Measurements from ENCODE around the gene MLIP. TPM values are rescaled to one million over a fixed set of nuclear protein-coding genes. Genes with fewer than 3 reads are reported as not detected.

MLIP gene
- total and polyA plus RNA-seq, 4 donors: 2.0 to 6.0 (median 3.2) TPM

- H3K9ac ChIP-seq (ENCODE audit: low read depth in 1 of 2, low read length in 2 of 2): no peak overlapping the region
- WGBS: 93% methylated on average over 4 of the region's 4 CpGs
- no peak for DNase-seq (ENCODE audit: low spot score)
These were observed 141.7 kb downstream of the MLIP start for GRCh38 chr6:54252916-54253315.

GRCh38 chr6:54254886-54255285 is 143.6 kb downstream of the MLIP start:
- Histone ChIP-seq H3K9me3 (ENCODE audit: control insufficient read depth in 4 of 4, low read length in 3 of 4) (no peaks in the 10 kb centered on the region), H3K4me1 (ENCODE audit: control insufficient read depth in 4 of 4, insufficient read depth in 4 of 4, low read length in 3 of 4) (no peaks in the 10 kb centered on the region), H3K27me3 (ENCODE audit: control insufficient read depth in 4 of 4, insufficient read depth in 4 of 4, low read length in 3 of 4) (no peaks in the 10 kb centered on the region), H3K27ac (ENCODE audit: low read depth in 1 of 2, low read length in 2 of 2) (no peak overlapping the region), H3K36me3 (ENCODE audit: control insufficient read depth in 4 of 4, insufficient read depth in 3 of 4, low read depth in 1 of 4, low read length in 3 of 4) (no peaks in the 10 kb centered on the region), H3K9ac (ENCODE audit: low read depth in 1 of 2, low read length in 2 of 2) (no peak overlapping the region), H3K4me3 (ENCODE audit: low read depth in 1 of 3, low read length in 3 of 3) (no peak overlapping the region)
- no peak for DNase-seq (ENCODE audit: low spot score)
- TF ChIP-seq JUND (IDR thresholded peaks at IDR 0.05) (no peak), RAD21 (IDR thresholded peaks at IDR 0.05) (no peak), EGR1 (IDR thresholded peaks at IDR 0.05; ENCODE audit: low read depth in 2 of 2) (no peak), REST (IDR thresholded peaks at IDR 0.05) (no peak), HNF4G (IDR thresholded peaks at IDR 0.05) (no peak), FOXA2 (IDR thresholded peaks at IDR 0.05) (no peak), SP1 (IDR thresholded peaks at IDR 0.05) (no peak), HNF4A (conservative IDR thresholded peaks at IDR 0.05) (no peak), TAF1 (conservative IDR thresholded peaks at IDR 0.05) (no peak), CTCF (IDR thresholded peaks at IDR 0.05; ENCODE audit: low read depth, low read length, missing input control) (no peak), GABPA (IDR thresholded peaks at IDR 0.05 in 1 of 2, conservative IDR thresholded peaks at IDR 0.05 in 1 of 2) (no peak), FOXA1 (IDR thresholded peaks at IDR 0.05) (no peak), RXRA (IDR thresholded peaks at IDR 0.05) (no peak), YY1 (IDR thresholded peaks at IDR 0.05) (no peak), NR2F2 (IDR thresholded peaks at IDR 0.05) (no peak), MAX (IDR thresholded peaks at IDR 0.05) (no peak)
- TF ChIP-seq, protein P1, sequence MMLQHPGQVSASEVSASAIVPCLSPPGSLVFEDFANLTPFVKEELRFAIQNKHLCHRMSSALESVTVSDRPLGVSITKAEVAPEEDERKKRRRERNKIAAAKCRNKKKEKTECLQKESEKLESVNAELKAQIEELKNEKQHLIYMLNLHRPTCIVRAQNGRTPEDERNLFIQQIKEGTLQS (IDR thresholded peaks at IDR 0.05): no peak
- TF ChIP-seq, protein P2, sequence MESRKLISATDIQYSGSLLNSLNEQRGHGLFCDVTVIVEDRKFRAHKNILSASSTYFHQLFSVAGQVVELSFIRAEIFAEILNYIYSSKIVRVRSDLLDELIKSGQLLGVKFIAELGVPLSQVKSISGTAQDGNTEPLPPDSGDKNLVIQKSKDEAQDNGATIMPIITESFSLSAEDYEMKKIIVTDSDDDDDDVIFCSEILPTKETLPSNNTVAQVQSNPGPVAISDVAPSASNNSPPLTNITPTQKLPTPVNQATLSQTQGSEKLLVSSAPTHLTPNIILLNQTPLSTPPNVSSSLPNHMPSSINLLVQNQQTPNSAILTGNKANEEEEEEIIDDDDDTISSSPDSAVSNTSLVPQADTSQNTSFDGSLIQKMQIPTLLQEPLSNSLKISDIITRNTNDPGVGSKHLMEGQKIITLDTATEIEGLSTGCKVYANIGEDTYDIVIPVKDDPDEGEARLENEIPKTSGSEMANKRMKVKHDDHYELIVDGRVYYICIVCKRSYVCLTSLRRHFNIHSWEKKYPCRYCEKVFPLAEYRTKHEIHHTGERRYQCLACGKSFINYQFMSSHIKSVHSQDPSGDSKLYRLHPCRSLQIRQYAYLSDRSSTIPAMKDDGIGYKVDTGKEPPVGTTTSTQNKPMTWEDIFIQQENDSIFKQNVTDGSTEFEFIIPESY (IDR thresholded peaks at IDR 0.05): no peak
- WGBS: 93% methylated on average over 2 of the region's 2 CpGs

More at GRCh38 chr6:54252916-54253315, 141.7 kb downstream of the MLIP start:
- Histone ChIP-seq H3K36me3 (ENCODE audit: control insufficient read depth in 4 of 4, insufficient read depth in 3 of 4, low read depth in 1 of 4, low read length in 3 of 4) (no peaks in the 10 kb centered on the region), H3K27ac (ENCODE audit: low read depth in 1 of 2, low read length in 2 of 2) (no peak overlapping the region), H3K9me3 (ENCODE audit: control insufficient read depth in 4 of 4, low read length in 3 of 4) (no peaks in the 10 kb centered on the region), H3K4me3 (ENCODE audit: low read depth in 1 of 3, low read length in 3 of 3) (no peak overlapping the region), H3K4me1 (ENCODE audit: control insufficient read depth in 4 of 4, insufficient read depth in 4 of 4, low read length in 3 of 4) (no peaks in the 10 kb centered on the region), H3K27me3 (ENCODE audit: control insufficient read depth in 4 of 4, insufficient read depth in 4 of 4, low read length in 3 of 4) (no peaks in the 10 kb centered on the region)
- TF ChIP-seq RAD21 (IDR thresholded peaks at IDR 0.05) (no peak), JUND (IDR thresholded peaks at IDR 0.05) (no peak), YY1 (IDR thresholded peaks at IDR 0.05) (no peak)
